ENCODE results near the gene GPC2.
A peak's percentile ranks its signal among the peaks of the same experiment; 100 is the strongest.
"Not testable (repeated sequence)": the region's sequence is repeated elsewhere in the genome, so short reads cannot be mapped to it uniquely, and the experiment has no call there.

GPC2 gene, protein sequence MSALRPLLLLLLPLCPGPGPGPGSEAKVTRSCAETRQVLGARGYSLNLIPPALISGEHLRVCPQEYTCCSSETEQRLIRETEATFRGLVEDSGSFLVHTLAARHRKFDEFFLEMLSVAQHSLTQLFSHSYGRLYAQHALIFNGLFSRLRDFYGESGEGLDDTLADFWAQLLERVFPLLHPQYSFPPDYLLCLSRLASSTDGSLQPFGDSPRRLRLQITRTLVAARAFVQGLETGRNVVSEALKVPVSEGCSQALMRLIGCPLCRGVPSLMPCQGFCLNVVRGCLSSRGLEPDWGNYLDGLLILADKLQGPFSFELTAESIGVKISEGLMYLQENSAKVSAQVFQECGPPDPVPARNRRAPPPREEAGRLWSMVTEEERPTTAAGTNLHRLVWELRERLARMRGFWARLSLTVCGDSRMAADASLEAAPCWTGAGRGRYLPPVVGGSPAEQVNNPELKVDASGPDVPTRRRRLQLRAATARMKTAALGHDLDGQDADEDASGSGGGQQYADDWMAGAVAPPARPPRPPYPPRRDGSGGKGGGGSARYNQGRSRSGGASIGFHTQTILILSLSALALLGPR

DNA sequence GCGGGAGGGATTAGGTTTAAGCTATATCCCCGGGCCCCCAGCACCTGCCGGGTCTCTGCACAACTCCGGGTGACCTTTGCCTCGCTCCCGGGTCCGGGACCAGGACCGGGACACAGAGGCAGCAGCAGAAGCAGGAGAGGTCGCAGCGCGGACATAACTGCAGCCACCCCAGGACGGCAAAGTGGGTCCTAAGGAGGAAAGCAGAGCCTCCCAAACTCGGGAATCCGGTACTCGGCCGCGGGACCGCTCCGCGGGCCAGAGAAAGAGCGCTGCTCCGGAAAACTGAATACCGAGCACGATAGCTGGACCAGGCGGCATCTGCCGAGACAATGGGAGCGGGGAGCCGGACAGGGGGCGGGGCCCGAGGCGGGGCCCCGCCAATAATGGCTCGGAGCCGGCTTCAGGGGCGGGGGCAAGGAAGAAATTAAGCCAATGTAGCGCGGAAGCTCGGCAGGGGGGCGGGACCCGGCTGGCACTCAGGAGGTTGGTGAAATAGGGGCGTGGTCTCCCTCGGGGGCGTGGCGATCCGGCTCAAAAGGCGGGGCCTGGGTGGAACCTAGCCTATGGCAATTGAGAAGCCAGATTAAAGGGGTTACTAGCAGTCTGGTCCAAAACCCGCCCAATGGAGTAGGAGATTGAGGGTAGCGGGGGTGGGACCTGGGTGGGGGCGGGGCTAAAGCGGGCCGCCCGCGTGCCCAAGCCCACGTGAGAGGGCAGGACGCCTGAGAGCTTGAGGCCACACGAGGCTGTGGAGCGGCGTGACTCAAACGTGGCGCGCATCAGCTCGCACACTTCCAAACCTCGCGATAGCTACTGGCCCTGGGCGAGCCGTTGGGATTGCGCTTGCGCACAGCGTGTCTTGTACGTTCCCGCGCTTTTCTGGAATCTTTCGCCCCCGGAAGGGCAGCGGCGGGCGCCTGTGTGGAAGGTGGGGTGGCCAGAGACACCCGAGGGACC is at the start of gene GPC2, which contains the start of gene STAG3:
Gene GPC2, minus strand, starts transcription at position 337 of the 957 bp plus-strand sequence. Its CDS starts 182 bp downstream, at position 155.
Gene STAG3, plus strand, starts transcription at position 874 of the 957 bp plus-strand sequence. CDS start 2,639 bp downstream, outside the sequence.
- intact Hi-C loops (cut with DNase I), result no loop called here

DNA sequence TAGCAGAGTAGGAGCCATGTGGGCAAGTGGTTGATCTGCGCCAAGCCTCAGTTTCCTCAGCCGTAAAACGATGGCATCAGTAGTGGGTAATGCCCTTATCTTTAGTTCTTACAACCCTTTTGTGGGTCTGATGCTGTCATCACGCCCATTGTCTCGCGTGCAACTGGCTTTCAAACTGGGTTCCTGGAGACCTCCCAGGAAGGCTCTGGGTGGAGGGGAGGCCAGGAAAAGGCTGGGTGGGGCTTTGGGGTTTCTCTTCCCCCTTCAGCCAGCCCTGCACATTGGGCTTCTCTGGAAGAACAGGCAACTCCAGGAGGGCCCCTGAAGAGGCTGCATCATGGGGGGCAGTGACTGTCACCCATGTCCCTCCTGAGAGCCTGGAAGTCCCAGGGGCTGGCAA is 47.7 kb upstream of the GPC2 start:
- DNase-seq; intact Hi-C loops (cut with DNase I): not testable (repeated sequence)

More for the DNA sequence above, at the start of gene GPC2, which contains the start of gene STAG3:
- DNase-seq, result peak; percentile 79 to 98 (median 90)

DNA sequence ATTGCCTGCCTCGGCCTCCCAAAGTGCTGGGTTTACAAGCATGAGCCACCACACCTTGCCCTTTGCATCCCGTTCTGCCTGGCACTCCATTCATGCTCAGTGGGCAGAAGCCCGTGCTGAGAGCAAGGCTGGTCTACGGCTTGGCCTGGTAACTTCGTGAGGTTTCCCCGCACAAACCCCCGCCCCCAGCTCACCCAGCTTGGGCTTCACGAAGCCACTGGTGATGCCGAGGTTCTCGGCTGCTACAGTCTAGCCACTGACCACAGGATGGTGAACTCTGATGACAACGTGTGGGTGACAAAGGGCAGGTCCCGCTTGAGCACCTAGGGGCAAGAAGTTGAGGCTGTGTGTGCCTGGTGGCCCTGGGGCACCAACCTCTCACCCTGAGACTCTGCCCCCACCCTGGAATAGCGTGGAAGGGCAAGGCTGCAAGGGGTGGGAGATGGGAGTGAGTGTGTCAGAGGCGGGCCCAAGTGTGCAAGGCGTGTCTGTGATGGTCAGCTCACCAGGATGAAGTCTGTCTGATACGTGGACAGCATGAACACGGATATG is 46.3 kb upstream of the GPC2 start:
- peak in 1 of 10 donors; percentile 63 for DNase-seq
- intact Hi-C loops (cut with DNase I), result not testable (repeated sequence)

DNA sequence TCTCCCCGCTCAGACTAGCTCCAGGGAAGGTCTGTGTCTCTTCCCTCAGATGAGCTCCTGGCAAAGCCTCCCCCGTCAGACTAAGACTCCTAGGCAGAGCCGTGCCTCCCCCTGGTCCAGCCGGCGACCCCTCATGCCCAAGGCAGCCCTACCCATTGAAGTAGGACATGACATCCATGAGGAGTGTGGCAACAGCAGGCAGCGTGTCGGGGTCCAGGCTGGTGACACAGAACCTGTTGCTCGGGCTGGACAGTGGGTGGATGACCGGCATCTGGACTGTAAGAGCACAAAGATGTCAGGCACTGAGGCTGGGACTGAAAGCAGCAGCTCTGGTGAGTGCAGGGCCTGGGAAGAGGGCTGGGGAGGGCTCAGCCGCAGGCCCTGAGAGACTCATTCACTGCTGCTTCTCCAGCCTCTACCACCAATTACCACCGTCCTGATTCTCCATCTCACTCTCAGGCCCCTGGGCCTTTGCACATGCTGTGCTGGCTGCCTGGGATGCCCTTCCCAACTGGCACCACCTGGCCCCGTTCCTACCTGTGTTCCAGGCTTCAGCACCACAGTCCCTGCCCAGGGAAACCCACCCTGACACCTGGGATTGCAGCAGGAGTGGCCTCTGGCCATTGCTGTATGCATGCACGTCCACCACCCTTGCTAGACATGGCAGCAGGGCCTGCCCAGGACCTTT is 45.4 kb upstream of the GPC2 start:
- intact Hi-C loops (cut with DNase I), result no loop called here

DNA sequence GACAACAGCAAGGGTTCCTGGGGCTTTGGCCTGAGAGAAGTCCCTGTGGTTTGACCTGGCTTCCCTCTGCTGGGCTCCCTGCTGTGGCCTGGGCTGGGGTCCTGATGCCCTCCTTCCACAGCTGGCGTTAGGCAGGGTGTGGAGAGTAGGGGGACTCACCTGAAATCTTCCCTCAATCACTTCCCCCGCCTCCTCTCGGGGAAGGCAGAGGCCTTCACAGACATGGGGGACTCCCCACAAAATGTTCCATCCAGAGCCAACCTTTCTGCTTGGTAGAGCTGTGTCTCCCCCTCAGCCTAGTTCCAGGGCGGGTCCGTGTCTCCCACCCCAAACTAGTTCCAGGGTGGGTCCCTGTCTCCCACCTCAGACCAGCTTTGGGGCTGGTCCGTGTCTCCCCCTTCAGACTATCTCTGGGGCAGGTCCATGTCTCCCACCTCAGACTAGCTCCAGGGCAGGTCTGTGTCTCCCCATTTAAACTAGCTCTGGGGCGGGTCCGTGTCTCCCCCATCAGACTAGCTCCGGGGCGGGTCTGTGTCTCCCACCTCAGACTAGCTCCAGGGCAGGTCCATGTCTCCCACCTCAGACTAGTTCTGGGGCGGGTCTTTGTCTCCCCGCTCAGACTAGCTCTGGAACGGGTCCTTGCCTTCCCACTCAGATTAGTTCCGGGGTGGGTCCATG is 44.7 kb upstream of the GPC2 start:
- peak in 1 of 10 donors; percentile 66 for DNase-seq
- intact Hi-C loops (cut with DNase I), result no loop called here

More for the DNA sequence above, 45.4 kb upstream of the GPC2 start:
- DNase-seq, result peak in 1 of 10 donors; percentile 62

DNA sequence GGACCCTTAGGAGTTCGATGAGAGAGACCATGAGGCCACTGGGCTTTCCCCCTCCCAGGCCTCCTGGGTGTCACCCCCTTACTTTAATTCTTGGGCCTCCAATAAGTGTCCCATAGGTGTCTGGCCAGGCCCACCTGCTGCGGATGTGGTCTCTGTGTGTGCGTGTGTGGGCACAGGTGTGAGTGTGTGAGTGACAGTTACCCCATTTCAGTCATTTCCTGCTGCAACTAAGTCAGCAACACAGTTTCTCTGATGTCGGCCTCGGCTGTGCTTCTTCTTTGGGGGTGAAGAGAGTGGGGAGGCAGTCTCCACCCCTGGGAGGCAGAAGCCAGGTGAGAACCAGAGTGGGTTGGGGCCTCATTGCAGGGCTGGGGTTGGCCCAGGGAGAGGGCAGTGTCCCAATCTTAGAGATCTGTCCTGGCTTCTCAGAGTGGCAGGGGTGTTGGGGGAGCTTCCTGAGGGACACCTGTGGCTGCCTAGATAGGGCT is 44.1 kb upstream of the GPC2 start:
- DNase-seq, result peak in 1 of 10 donors; percentile 50
- intact Hi-C loops (cut with DNase I), result no loop called here

DNA sequence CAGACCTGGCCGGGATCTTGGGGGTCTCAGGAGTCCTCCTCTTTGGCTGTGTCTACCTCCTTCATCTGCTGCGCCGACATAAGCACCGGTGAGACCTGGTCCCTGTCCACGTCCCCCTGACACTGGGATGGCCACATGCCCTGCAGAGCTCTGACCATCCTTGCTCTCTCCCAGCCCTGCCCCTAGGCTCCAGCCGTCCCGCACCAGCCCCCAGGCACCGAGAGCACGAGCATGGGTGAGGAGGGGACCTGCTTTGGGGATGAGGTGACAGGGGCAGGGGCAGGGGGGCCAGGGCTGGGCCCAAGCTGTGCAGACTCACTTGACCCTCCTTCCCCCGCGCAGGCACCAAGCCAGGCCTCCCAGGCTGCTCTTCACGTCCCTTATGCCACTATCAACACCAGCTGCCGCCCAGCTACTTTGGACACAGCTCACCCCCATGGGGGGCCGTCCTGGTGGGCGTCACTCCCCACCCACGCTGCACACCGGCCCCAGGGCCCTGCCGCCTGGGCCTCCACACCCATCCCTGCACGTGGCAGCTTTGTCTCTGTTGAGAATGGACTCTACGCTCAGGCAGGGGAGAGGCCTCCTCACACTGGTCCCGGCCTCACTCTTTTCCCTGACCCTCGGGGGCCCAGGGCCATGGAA is 43.5 kb upstream of the GPC2 start:
- peak in 1 of 10 donors; percentile 74 for DNase-seq
- intact Hi-C loops (cut with DNase I), result no loop called here

DNA sequence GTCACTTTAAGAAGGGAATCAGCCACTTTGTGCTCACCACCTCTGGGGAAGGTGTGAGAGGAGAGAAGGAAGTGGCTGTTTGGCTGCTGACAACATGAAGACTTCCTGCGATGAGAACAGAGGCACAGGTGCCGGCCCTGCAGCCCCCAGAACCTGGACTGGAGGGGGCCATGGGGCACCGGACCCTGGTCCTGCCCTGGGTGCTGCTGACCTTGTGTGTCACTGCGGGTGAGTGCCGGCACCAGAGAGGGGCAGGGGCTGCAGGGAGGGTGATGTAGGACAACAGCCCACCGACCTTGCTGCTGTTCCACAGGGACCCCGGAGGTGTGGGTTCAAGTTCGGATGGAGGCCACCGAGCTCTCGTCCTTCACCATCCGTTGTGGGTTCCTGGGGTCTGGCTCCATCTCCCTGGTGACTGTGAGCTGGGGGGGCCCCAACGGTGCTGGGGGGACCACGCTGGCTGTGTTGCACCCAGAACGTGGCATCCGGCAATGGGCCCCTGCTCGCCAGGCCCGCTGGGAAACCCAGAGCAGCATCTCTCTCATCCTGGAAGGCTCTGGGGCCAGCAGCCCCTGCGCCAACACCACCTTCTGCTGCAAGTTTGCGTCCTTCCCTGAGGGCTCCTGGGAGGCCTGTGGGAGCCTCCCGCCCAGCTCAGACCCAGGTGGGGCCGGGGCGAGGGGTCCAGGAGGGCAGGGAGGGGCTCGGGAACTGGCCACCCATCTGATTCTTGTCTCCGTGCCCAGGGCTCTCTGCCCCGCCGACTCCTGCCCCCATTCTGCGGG is 42.8 kb upstream of the GPC2 start, which contains the start of gene PVRIG:
Gene PVRIG, plus strand, starts transcription at position 149 of the 785 bp plus-strand sequence. Its CDS starts 22 bp downstream, at position 171.
- intact Hi-C loops (cut with DNase I), result loop anchor here (10.0 kb wide), 1 partner anchor 85 kb away; no protein-coding TSS in a partner anchor
- DNase-seq, result peak in 1 of 10 donors; percentile 80

DNA sequence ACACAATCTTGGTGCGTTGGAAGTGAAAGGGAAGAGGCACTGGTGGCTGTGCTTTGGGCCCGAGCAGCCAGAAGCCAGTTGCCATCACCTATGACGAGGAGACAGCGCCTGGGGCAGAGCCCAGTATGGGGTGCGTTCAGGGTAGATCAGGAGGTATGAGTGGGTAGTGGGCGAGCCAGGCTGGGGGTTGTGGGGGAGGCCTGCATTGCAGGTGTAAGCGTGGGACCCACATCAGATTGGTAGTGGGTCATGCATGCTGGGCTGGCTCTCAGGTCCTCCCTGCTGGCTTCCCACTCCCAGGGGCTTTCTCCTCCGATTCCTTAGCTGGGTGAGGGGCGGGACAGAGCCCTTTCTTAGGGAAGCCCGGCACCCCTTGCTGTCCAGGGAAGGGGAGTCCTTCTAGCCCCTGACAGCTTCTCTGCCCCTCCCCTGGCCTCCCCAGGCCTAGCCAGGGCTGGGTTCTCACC is 42.1 kb upstream of the GPC2 start:
- intact Hi-C loops (cut with DNase I), result loop anchor here (10.0 kb wide), 1 partner anchor 85 kb away; no protein-coding TSS in a partner anchor
- peak in 1 of 10 donors; percentile 70 for DNase-seq

DNA sequence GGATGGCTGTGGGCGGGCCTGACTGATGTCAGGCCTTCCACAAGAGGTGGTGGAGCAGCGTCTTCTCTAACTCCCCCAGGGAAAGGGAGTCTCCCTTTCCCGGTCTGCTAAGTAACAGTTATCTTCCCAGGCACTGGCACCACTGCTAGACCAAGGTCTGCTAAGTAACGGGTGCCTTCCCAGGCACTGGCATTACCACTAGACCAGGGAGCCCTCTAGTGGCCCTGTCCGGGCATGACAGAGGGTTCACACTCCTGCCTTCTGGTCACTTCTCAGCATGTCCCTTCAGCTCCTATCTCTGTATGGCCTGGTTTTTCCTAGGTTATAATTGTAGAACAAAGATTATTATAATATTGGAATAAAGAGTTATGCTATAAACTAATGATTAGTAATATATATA is 40.8 kb upstream of the GPC2 start:
- DNase-seq, result peak; percentile 83 to 98 (median 94)
- intact Hi-C loops (cut with DNase I), result loop anchor here (10.0 kb wide), 1 partner anchor 83 kb away; no protein-coding TSS in a partner anchor

DNA sequence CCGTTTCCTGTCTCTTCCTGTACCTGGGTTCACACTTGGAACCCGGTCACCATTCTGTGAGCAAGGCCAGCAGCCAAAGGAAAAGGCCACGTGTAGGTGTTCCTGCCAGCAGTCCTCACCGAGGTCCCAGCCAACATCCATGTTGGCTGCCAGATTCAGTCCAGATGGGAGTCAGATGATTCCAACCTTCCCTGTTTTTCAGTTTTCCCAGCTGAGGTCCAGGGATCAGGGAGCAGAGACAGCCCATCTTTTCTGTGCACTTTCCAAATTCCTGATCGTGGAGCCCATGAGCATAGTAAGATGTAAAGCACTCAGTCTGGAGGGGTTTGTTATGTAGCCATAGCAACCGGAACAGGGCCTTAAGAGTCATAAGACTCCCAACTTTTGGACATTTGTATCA is 38.7 kb upstream of the GPC2 start:
- intact Hi-C loops (cut with DNase I), result loop anchor here (10.0 kb wide), 1 partner anchor 81 kb away; no protein-coding TSS in a partner anchor
- peak in 3 of 10 donors; percentile 30 to 64 (median 32) for DNase-seq

DNA sequence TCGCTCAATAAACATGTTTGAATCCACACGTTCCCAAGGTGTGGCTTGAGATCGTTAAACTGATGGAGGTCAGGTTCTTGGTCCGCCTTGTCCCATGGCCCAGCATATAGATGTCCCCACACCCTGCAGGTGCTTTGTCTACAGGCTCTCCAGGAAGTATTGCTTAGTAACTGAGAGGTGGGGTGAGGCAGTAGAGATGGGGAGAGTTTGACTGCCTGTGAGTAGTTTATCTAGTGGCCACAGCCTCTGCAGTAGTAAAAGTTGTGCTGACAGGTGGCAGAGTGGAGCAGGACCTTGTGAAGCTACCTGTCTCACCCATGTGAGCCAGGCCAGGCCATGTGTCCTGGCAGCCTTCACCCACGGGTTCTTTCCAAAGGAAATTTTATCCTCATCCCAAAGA is 37.2 kb upstream of the GPC2 start:
- peak in 1 of 10 donors; percentile 31 for DNase-seq
- intact Hi-C loops (cut with DNase I), result loop anchor here (10.0 kb wide), 1 partner anchor 80 kb away; no protein-coding TSS in a partner anchor

DNA sequence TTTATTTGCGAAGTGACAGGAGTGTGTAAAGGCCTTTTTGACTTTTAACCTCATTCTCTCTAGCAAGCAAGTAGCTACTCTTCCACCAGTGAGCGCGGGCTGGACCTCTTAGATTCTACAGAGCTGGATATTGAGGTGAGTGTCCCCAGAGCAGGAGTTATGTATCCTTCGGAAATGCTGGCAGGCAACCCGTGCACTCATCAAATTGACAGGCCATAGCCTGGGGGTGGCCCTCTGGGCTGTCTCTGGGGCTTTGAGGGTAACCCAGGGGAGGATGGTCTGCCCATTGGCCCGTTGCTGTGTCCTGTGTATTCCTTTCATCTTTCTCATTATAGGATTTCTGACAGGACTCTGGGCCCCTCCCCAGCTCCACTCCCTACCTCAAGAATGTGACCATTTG is 36.5 kb upstream of the GPC2 start:
- intact Hi-C loops (cut with DNase I), result loop anchor here (10.0 kb wide), 1 partner anchor 79 kb away; no protein-coding TSS in a partner anchor
- peak in 1 of 10 donors; percentile 64 for DNase-seq

DNA sequence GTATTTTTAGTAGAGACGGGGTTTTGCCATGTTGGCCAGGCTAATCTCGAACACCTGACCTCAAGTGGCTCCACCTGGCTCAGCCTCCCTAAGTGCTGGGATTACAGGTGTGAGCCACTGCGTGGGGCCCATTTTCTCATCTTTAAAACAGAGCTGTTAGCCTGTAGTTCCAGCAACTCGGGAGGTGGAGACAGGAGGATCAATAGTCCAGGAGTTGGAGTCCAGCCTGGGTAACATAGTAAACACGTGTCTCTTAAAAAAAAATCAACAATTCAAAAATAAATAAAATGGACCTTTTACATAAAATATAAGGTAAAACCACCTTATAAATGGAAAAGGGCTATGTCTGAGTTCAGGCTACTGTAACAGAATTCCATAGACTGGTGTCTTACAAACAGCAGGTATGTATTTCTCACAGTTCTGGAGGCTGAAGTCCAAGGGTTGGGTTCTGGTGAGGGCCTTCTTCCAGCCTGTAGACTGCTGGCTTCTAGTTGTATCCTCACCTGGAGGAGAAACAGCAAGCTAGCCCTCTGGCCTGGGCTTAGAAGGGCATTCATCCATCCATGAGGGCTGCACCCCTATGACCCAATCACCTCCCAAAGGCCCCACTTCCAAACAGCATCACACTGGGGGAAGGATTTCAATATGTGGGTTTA is 35.6 kb upstream of the GPC2 start:
- intact Hi-C loops (cut with DNase I), result loop anchor here (10.0 kb wide), 1 partner anchor 78 kb away; no protein-coding TSS in a partner anchor

DNA sequence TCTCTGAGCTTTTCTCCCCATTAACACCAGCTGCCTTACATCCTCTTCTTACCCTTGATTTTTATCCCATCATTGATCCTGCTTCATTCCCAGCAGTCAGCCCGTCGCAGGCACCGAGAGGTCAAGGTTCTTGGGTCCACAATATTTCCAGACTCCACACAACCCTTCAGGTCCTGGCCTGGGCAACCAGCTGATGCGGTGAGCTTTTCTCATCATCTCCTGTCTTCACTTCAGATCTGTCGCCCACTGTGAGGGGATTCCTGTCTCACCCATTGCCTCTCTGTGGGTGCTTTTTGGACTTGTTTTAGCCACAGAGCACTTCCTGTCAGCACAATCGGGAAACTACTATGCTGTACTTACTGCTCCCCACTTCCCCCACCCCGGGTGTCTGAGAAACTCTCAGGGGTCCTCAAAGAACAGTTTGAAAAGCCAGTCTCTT is 34.2 kb upstream of the GPC2 start:
- intact Hi-C loops (cut with DNase I), result loop anchor here (10.0 kb wide), 1 partner anchor 77 kb away; no protein-coding TSS in a partner anchor
- DNase-seq, result peak in 1 of 10 donors; percentile 24

More for the DNA sequence above, 35.6 kb upstream of the GPC2 start:
- peak in 1 of 10 donors; percentile 50 for DNase-seq

DNA sequence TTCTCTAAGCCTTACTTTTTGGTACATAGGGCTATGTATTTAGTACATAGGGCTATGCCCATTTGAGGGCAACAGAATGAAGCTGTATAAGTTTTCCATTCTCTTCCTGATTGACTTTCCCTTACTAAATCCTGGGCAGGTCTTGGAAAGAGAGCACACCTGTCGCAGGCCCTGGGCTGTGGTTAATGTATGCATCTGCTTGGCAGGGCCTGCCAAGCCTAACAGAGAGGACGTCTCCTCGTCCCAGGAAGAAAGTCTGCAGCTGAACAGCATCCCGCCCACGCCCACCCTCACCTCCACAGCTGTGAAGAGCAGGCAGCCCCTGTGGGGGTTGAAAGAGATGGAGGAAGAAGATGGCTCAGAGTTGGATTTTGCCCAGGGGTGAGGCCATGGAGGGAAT is 33.6 kb upstream of the GPC2 start:
- DNase-seq, result peak in 1 of 10 donors; percentile 18

More for the DNA sequence above, 33.6 kb upstream of the GPC2 start:
- intact Hi-C loops (cut with DNase I), result loop anchor here (10.0 kb wide), 1 partner anchor 76 kb away; no protein-coding TSS in a partner anchor

Measured in posterior cingulate gyrus (tissue), 11 donors.